GM10847 (cell line): ENCODE measurements around the gene STRIP2.

ENCODE experiments used
- POLR2A ChIP-seq: IDR thresholded peaks from 2 replicates; pipeline ENCODE4 v1.6.1; 2011; ENCODE audit not compliant: insufficient read length; ENCODE audit errors: extremely low read depth

Gene STRIP2

DNA sequence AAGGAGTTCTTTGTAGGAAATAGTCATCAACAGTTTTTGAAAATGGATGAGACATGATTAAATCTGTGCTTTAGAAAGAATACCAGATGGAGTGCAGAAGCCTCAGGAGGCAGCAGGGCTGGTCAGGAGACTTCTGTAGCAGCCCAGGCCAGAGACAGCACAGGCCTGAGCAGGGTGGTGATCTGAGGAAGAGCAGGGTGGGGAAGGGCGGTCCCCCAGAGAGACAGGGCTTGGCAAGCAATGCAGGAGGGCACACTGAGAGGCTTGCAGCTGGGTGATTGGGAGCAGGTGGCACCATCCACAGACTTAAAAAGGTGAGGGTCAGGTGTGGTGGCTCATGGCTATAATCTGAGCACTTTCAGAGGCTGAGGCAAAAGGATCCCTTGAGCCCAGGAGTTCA is 63.8 kb downstream of the STRIP2 start:
- TF ChIP-seq POLR2A, result no peak

DNA sequence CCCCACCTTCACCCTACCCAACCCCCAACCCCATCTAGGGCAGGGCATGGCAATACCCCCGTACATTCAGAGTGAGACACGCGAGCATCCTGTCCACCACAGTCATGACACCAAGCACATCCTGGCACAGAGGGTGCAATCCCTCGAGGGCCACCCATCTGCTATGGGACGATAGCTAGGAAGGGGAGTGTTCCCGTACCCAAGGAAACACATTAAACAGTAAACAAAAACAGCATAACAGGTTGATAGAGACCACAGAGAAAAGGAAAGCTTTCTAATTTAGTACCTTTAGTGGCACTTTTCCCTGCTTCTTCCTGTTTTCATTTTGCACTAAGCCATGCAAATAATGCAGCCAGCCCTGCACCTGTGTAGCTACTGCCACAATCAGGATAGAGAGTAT is 65.8 kb downstream of the STRIP2 start:
- TF ChIP-seq POLR2A, result no peak

GRCh38 chr7:129501760-129502707 is 67.8 kb downstream of the STRIP2 start, which contains the start of gene SMKR1:
Gene SMKR1 (plus strand): TSS chr7:129502531. CDS start chr7:129502825, 294 bp downstream.
- no peak for TF ChIP-seq POLR2A

GRCh38 chr7:129502708-129503685 is 68.8 kb downstream of the STRIP2 start:
- TF ChIP-seq POLR2A, result no peak

- TF ChIP-seq POLR2A, result no peak
Measured at GRCh38 chr7:129503725-129504124, 69.5 kb downstream of the STRIP2 start.

GRCh38 chr7:129512192-129512591 is 78.0 kb downstream of the STRIP2 start:
- TF ChIP-seq POLR2A, result no peak

DNA sequence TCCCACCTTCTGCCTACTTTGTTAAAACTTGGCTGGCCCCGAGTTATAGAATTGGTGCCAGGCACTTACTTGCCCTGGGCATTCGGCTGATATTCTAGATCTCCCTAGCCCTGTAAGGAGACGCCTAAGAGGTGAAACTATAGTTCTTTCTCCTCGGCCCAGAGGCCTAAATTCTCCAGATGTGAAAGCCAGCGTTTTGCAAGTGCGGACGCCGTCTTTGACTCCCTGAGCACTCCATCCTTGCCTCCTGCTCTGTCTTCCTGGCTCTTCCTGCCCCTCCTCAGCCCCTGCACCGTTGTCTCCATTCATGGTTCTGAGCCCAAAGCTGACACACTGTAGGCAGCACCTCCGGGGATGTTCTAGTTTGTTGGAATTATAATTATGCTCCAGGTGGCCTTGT is 79.3 kb downstream of the STRIP2 start:
- no peak for TF ChIP-seq POLR2A

DNA sequence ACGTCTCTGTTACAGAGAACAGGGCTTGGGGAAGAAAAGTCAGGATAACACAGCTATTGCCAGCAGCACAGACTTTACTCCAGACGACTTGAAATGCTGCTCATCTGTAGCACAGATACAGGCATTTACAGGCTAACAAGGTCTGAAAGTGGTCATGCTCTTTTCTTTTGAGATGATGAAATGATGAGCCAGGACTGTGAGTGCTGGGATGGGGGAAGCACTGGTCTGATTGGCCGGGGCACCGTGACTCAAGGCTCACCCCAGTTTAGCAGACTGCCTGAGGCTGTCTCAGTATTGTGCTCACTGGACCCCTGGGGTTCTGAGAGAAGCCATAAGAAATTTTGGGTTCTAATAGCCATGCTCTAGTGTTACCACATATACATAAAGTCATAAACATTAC is 80.5 kb downstream of the STRIP2 start:
- TF ChIP-seq POLR2A, result no peak

- no peak for TF ChIP-seq POLR2A
Measured at GRCh38 chr7:129515381-129515780, 81.1 kb downstream of the STRIP2 start.

DNA sequence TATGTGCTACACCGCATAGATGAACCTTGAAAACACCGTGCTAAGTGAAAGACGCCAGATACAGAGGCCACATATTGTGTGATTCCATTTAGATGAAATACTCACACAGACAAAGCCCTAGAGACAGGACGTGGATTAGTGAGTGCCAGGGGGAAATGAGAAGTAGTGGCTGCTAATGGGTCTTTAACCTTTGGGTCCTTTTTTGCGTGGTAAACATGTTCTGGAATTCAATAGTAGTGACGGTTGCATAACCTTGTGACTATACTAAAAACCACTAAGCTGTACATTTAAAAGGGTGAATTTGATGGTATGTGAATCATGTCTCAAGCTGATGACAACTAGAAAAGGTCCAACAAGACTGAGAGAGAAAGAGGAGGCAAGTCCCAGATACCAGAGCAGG is 83.7 kb downstream of the STRIP2 start:
- TF ChIP-seq POLR2A, result no peak

DNA sequence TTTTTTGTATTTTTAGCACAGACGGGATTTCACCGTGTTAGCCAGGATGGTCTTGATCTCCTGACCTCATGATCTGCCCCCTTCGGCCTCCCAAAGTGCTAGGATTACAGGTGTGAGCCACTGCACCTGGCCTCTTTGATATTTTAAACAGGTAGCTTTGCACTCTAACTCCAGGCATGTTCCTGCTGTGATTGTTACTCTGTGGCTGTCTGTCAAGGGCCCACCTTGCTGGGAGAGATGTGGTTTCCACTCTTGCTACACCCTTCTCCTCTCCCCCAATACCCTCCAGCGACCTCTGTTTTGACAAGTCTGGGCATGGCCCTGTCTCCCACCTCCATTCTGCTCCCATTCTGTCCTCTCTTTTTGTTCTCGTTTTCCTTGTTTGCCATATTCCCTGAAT is 85.2 kb downstream of the STRIP2 start:
- no peak for TF ChIP-seq POLR2A

DNA sequence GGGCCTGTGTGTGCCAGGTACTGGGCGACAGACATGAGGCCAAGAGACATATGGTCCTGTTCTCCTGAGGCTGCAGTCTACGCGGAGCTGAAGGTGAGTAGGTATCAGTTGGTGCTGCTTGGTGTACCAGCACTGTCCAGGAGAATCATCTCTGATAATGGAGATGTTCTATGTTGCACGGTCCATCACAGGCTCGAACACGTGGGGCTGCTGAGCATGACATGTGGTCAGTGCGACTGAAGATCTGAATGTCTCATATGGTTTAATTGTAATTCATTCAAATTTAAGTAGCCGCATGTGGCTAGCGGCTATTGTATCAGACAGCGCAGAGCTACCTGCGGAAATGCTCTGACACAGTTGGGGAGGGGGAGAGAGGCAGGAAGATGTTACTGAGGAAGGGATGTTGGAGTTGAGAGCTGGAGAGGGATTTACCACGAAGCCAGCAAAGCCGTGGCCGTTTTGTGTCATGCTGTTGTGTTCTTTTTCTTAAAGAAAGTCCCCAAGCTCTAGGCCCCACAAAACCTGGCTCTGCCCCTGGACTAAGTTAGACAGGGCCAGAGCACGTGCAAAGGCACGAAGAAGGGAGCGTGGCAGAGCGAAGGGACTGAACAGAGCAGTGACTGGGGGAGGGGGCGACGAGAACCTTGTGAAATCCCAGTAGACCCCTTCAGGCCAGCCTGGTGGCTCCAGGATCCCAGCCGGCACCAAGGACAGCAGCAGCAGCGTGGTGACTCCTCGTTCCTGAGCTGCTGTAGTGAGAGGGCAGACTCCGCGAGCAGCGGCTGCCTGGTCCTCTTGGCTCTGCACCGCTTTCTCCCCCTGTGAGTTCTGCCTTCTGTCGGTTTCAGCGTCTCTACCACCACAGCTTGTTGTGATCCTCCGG is 88.1 kb downstream of the STRIP2 start:
- no peak for TF ChIP-seq POLR2A

GRCh38 chr7:129522971-129523340 is 88.7 kb downstream of the STRIP2 start:
- TF ChIP-seq POLR2A, result no peak

- no peak for TF ChIP-seq POLR2A
Measured at GRCh38 chr7:129523924-129524323, 89.7 kb downstream of the STRIP2 start.
